ENCODE measurements around the gene ZNF784. TPM values are rescaled to one million over a fixed set of nuclear protein-coding genes. Genes with fewer than 3 reads are reported as not detected.
A peak's percentile ranks its signal among the peaks of the same experiment; 100 is the strongest.

ZNF784 gene
- total RNA-seq, 1 donor from 2014 or later: 9.6 TPM

DNA sequence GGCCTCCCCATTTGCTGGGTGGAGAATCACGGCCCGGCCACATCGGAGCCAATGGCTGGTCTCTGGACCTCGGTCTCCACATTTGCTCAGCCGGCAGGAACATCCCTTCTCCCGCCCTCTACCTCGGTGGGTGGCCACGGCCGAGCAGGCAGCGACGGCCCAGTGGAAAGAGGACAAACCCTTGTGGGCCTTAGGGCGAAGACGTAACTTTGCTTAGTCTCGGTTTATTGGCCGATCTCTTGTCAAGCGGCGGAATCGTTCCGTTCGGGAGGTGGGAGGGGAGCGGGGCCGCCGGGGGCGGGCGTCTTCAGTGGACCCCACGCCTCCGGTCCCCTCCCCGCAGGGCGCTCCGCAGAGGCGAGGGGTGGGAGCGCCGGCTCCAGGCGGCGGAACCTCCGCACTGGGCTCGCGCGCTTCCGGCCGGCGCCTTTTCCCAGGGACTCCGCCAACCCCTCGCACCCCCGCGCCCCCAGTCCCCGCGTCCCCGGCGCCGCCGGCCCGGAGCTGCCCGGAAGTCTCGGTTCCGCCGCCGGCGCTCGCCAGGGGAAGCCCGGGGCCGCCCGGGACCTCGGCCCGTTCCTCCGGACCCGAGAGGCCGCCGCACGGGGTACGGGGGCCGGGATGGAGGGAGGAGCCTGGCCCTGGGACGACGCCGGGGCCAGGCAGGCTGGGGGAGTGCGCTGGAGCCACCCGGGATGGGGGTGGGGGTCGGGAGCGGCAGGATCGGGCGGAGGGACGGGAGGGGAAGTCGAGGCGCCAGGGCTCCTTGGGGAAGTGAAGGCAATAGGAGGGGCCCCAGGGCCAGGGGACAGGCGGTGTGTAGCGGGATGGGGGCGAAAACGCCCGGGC is 16.4 kb upstream of the ZNF784 start, which contains the start of gene ZNF580:
Gene ZNF580 (plus strand): TSS at position 426 of the 849 bp plus-strand sequence. CDS start 1,507 bp downstream, outside the sequence.
- H3K9me3 Mint-ChIP-seq: no peaks in the 10 kb centered on the region
- peaks cover 34% of the 10 kb centered on the region for H3K4me1 Mint-ChIP-seq (ENCODE audit: unreplicated experiment)
- H3K4me3 Mint-ChIP-seq: peak within 1 kb of the TSS; percentile 94
- H3K36me3 Mint-ChIP-seq: peaks cover 21% of the 10 kb centered on the region
- peaks cover 5% of the 10 kb centered on the region for H3K27me3 Mint-ChIP-seq
- peak within 1 kb of the TSS; percentile 91 for H3K27ac Mint-ChIP-seq
- DNase-seq (ENCODE audit: extremely low spot score, unreplicated experiment): no peak
- TF ChIP-seq, protein P1, sequence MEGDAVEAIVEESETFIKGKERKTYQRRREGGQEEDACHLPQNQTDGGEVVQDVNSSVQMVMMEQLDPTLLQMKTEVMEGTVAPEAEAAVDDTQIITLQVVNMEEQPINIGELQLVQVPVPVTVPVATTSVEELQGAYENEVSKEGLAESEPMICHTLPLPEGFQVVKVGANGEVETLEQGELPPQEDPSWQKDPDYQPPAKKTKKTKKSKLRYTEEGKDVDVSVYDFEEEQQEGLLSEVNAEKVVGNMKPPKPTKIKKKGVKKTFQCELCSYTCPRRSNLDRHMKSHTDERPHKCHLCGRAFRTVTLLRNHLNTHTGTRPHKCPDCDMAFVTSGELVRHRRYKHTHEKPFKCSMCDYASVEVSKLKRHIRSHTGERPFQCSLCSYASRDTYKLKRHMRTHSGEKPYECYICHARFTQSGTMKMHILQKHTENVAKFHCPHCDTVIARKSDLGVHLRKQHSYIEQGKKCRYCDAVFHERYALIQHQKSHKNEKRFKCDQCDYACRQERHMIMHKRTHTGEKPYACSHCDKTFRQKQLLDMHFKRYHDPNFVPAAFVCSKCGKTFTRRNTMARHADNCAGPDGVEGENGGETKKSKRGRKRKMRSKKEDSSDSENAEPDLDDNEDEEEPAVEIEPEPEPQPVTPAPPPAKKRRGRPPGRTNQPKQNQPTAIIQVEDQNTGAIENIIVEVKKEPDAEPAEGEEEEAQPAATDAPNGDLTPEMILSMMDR (conservative IDR thresholded peaks at IDR 0.05): no peak

DNA sequence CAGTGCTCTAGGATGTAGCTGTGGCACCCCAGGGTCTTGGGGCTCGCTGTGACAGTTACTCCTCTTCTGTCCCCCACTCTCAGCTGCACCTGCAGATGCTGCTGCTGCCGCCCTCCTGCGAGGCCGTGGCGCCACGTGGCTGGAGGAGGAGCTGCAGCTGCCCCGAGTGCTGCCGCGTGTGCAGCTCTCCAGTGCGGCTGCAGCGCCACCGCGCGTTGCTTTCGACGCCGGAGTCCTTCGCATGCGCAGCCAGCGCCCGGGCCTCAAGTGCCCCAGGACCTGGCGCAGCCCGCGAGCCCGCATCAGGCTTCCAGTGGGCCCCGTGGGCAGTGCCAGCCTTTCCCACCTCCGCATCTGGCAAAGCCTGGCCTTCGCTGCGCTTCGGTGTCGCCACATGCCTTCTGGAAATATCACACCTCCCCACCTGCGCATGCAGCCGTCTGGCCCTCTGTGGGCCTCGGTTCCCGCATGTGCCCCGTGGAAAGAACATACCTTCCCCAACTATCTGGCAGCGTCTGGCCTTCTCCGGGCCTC is 15.7 kb upstream of the ZNF784 start:
- Mint-ChIP-seq H3K27me3 (peaks cover 5% of the 10 kb centered on the region), H3K4me3 (peak overlapping the region; percentile 91), H3K9me3 (no peaks in the 10 kb centered on the region), H3K4me1 (ENCODE audit: unreplicated experiment) (peaks cover 40% of the 10 kb centered on the region), H3K27ac (peak overlapping the region; percentile 91), H3K36me3 (peaks cover 21% of the 10 kb centered on the region)
- peak; percentile 71 for DNase-seq (ENCODE audit: extremely low spot score, unreplicated experiment)
- TF ChIP-seq, protein P1 (conservative IDR thresholded peaks at IDR 0.05): no peak

DNA sequence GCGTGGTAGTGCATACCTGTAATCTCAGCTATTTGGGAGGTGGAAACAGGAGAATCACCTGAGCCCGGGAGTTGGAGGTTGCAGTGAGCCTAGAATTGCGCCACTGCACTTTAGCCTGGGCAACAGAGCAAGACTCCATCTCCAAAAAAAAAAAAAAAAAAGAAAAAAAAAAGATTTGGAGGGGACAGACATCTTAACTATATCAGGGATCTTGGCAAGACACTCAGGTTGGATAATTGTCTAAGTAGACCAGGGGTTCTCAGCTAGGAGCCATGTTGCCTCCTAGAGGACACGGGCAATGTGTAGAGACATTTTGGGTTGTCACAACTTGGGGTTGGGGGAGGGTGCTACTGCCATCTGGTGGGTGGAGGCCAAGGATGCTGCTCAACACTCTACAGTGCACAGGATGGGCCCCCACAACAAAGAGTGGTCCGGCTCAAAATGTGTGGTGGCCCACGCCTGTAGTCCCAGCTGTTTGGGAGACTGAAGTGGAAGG is 14.5 kb upstream of the ZNF784 start:
- TF ChIP-seq, protein P1 (conservative IDR thresholded peaks at IDR 0.05): peak; percentile 68
- Mint-ChIP-seq H3K4me1 (ENCODE audit: unreplicated experiment) (peaks cover 46% of the 10 kb centered on the region), H3K27ac (peak overlapping the region; percentile 74), H3K27me3 (peaks cover 5% of the 10 kb centered on the region), H3K9me3 (no peaks in the 10 kb centered on the region), H3K36me3 (peaks cover 25% of the 10 kb centered on the region), H3K4me3 (peak overlapping the region; percentile 82)
- DNase-seq (ENCODE audit: extremely low spot score, unreplicated experiment): no peak

DNA sequence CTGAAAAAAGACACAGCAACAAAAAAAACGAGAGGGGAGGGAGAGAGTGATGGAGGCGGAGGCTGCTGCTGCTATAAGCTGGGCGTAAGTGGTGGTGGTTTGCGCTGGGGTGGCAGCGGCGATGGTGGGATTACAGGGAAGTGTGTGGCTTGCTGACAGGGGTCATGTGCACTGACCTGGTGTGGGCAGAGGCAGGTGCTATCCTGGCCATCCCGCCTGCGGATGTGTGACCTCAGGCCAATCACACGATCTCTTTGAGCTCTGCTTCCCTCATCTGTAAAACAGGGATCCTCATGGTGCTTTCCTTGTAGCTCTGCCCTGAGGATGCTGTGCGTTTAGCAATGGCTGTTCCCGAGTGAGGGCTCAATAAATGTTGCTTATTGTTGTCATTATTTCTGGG is 13.2 kb upstream of the ZNF784 start:
- H3K27me3 Mint-ChIP-seq: no peaks in the 10 kb centered on the region
- TF ChIP-seq, protein P1 (conservative IDR thresholded peaks at IDR 0.05): no peak
- peak overlapping the region; percentile 90 for H3K27ac Mint-ChIP-seq
- H3K4me1 Mint-ChIP-seq (ENCODE audit: unreplicated experiment): peaks cover 40% of the 10 kb centered on the region
- H3K9me3 Mint-ChIP-seq: no peaks in the 10 kb centered on the region
- peaks cover 21% of the 10 kb centered on the region for H3K36me3 Mint-ChIP-seq
- peak overlapping the region; percentile 83 for H3K4me3 Mint-ChIP-seq
- no peak for DNase-seq (ENCODE audit: extremely low spot score, unreplicated experiment)

DNA sequence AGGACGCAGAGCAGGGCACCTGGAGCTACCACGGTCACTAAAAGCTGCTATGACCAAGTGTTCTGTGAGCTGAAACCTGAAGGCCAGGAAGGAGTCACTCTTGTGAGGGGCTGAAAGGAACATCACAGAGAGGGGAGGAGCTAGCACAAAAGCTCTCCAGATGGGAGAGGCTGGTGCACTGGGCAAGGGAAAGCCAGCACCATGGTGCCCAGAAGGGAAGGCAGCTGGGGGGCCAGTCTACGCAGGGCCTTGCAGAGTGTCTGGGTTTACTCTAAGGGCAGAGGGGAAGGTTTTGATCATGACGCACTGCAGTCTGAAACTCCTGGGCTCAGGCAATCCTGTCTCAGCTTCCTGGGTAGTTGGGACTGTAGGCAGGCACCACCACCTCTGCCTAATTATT is 12.4 kb upstream of the ZNF784 start:
- Mint-ChIP-seq H3K27me3 (no peaks in the 10 kb centered on the region), H3K4me3 (peak overlapping the region; percentile 100), H3K36me3 (peaks cover 18% of the 10 kb centered on the region), H3K27ac (peak overlapping the region; percentile 99), H3K9me3 (no peaks in the 10 kb centered on the region), H3K4me1 (ENCODE audit: unreplicated experiment) (peaks cover 40% of the 10 kb centered on the region)
- TF ChIP-seq, protein P1 (conservative IDR thresholded peaks at IDR 0.05): no peak
- DNase-seq (ENCODE audit: extremely low spot score, unreplicated experiment): no peak

All from type B pancreatic cell (in vitro differentiated cells).